GM19328 (cell line): ENCODE data around the gene TNFAIP2.

Experiments used
- ATAC-seq: cut with Tn5 transposase; IDR thresholded peaks from one replicate; pipeline ENCODE4 v1.9.1; 2021; ENCODE audit warnings: mild to moderate bottlenecking, moderate library complexity; ENCODE audit not compliant: unreplicated experiment

Gene TNFAIP2

DNA sequence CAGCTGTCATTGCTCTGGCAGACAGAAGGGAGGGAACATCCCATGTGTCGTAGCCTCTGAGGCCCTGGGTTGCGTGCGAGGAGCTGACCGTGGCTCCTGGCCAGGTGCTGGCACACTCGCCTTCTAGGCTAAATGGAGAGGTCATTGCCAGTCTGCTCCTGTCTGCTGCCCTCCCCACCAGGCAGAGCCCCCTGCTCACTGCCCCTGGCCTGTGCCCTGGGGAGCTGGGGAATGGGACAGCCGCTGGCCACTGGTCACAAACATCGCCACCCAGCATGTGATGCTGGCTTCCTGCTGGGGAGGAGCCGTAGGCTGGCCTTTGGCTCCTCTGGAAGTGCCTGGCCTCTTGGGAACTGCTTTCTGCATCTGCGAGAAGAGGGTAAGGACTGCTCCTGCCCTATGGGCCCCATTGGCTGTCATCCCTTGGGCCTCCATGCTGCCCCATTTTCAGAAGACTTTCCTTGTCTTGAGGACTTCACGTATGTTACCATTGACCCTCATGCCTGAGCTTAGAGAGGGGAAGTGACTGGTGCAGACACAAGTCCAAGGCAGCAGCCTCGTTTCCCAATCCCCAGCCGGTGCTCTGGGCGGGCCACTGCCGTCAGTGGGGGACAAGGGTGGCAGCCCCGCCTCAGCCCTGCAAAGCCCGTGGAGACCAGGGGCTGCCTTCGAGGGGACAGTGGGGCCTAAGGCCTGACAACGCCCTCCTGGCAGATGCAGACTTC lies 2.0 kb upstream of the TNFAIP2 start:
- no peak for ATAC-seq

DNA sequence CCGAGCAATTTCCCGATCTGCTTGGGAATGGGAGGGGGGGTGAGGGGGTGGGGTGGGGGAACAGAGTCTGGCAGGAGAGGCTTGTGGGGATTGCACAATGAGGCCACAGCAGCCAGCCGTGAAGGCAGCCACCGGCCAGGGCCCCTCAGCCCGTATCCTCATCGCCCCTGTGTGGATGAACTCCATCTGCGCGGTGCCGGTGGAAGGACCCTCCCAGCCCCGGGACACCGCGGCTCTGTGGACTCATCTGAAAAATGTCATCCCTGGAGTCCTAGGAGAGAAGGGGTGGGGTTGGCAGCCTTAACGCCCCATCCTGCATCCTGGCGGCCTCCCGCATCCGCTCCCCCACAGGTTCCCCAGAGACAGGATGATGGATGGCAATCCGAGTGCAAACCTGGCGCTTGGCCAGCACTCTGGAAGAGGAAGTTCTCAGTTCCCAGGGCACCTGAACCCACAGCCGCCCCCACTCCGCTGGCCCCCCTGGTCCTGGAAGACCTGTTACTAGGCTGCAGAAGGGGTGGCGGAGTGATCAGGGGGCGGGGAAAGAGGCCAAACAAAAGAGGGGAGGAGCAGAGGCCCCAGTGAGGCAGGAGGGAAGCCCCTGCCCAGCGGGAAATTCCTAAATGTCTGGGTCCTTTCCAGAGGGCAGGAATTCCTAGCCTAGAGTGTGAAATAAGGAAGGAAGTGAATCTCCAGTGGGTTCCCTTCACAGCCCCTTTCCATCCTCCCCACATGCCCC lies 1.2 kb upstream of the TNFAIP2 start:
- ATAC-seq, result no peak

DNA sequence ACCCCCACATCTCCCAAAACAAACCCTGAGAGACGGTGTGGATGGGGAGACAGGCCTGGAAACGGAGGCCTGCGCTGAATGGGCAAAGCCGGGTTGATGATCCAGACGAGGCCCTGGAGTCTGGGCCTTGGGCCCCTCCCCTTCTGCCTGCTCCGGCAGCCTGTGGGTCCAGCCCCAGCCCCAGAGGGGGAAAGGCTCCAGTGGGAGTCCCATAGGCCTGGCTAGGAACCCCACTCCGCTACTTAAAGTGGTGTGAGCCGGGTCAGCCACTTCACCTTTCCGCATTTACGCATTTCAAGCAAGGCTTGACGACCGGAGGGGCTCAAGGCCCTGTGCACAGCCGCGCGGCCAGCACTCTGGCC lies 695 bp upstream of the TNFAIP2 start:
- no peak for ATAC-seq

DNA sequence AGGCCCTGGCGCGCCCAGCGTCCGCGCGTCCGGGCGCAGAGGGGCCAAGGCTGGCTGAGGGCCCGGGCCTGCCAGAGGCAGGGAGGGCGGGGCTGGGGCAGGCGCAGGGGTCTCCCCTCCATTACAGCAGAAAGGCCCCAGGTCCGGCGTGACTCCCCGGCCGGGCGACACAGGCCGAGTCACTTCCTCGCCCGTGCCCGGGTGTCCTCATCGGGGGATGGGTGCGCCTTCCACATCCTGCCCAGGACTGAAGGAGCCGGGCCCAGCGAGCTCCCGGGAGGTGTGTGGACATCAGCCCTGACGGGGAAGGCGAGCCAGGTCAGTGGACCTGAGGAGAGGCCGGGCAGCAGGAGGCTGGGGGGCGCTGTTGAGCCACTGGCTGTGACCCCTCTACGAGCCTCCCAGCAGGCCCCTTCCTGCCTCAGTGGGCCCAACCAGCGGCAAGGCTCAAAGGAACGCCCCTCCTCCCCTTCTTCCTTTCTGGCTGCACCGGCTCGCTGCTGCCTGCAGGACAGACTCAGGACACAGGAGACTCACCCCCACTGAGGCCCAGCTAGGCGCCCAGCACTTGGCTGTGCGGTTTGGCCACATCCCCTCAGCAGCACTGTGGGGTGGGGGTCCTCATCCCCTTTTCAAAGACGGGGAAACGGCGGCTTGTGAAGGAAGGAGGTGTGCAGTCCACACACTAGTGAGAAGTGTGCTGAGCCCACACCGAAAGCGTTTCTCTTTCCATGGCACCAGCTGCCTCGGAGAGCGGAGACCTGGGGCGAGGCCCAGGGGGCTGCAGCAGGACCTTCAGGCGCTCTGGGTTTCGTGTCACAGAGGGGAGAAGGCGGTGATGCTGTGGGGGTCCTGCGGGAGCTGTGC lies 606 bp downstream of the TNFAIP2 start:
- no peak for ATAC-seq

DNA sequence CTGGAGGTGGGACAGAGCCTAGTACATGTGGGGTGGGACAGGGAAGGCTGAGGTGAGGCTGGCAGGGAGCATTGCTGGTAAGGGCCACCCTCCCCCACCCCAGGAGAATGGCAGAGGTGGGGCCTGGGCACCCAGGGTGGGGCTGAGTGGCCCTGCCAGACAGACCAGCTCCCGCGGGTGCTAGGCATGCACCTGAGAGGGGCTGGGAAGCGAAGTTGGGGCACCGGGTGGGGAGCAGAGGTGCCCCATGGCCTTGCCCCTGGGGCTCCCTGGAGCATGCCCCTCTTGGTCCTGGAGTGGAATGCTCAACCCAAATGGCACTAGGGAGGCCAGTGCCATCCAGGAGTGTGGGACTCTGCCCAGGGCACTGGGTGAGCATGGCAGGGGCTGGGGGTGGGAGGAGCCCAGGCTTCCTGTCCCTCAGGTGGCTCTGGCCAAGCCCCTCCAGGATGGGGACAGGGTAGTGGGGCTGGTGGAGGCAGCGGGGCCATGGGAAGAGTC lies 1.3 kb downstream of the TNFAIP2 start:
- ATAC-seq, result no peak

DNA sequence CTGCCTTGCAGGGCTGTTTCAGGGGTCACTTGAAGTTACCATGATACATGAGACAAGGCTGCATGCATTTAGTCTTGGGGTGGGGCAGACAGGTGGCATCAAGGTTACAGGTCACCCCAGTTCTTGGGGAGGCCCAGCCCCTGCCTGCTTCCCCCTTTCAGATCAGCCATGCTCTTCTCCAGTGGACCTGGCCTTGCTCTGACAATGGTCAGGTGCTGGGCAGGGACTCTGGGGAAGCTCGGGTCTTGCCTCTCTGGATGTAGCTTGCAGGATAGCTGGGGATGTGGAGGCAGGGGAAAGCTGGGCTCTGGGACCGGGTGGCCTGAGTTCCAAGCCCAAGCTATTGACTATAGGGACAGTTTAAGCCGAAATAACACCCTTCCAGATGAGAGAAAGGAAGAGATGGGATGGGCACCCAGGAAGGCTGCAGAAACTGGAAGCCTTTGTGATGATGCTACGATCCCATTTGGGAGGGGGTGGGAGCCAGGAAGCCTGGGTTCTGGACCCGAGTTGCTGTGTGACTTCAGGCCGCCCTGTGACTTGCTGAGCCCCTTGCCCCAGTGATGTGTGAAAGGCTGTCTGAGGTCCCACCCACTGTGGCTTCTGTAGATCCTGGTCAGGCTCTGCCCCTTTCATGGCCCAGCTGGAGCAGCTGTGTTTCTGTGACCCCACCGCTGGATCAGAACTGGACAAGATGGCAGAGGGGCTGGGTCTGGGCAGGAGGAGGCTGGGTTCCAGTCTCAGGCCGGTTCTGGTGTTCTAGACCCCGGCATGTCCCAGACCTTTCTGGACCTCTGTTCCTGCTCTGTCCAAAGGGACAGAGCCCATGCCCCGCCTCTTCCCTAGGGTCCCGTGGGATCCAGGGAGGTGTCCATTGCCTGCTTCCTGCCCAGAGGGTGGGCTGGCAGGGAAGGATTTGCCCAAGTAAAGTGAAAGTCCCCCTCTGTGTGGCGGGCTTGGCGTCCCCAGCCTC lies 2.1 kb downstream of the TNFAIP2 start:
- no peak for ATAC-seq

DNA sequence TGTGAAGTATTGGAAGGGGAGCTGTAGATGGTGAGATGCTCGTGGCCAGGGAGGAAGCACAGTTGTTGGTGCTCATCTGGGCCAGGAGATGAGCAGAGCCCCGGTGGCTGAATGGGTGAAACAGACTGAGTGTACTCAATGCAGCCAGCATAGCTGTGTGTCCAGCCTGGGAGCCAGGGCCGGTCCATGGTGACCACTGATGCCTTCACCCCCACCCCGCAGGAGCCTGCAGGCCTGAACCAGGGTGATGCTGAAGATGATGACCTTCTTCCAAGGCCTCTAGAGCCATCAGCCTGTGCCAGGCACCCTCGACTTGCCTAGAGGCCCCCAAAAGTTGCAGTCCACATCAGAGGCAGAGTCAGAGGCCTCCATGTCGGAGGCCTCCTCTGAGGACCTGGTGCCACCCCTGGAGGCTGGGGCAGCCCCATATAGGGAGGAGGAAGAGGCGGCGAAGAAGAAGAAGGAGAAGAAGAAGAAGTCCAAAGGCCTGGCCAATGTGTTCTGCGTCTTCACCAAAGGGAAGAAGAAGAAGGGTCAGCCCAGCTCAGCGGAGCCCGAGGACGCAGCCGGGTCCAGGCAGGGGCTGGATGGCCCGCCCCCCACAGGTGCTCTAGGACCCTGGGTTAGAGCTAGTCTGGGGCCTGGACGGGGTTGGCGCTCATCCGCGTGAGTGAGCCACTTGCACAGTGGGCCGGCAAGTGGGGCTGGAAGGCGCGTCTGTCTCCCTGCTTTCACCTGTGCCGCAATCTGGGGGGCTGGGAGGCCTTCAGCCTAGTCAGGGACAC lies 3.0 kb downstream of the TNFAIP2 start:
- ATAC-seq, result no peak

DNA sequence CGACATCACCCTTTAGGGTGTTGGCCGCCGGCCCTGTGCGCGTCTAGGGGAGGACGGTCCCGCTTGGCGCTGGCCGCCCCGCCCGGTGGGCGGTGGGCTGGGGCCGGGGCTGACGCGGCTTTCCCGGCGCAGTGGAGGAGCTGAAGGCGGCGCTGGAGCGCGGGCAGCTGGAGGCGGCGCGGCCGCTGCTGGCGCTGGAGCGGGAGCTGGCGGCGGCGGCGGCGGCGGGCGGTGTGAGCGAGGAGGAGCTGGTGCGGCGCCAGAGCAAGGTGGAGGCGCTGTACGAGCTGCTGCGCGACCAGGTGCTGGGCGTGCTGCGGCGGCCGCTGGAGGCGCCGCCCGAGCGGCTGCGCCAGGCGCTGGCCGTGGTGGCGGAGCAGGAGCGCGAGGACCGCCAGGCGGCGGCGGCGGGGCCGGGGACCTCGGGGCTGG lies 3.6 kb downstream of the TNFAIP2 start:
- ATAC-seq, result no peak

DNA sequence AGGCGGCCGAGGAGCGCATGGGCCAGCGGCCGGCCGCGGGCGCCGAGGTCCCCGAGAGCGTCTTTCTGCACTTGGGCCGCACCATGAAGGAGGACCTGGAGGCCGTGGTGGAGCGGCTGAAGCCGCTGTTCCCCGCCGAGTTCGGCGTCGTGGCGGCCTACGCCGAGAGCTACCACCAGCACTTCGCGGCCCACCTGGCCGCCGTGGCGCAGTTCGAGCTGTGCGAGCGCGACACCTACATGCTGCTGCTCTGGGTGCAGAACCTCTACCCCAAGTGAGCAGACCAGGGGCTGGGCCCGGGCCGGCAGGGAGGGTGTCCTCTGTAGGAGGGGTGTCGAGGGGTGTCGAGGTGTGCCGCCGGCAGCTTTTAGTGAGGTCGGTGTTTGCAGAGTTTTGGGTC lies 4.1 kb downstream of the TNFAIP2 start:
- no peak for ATAC-seq

DNA sequence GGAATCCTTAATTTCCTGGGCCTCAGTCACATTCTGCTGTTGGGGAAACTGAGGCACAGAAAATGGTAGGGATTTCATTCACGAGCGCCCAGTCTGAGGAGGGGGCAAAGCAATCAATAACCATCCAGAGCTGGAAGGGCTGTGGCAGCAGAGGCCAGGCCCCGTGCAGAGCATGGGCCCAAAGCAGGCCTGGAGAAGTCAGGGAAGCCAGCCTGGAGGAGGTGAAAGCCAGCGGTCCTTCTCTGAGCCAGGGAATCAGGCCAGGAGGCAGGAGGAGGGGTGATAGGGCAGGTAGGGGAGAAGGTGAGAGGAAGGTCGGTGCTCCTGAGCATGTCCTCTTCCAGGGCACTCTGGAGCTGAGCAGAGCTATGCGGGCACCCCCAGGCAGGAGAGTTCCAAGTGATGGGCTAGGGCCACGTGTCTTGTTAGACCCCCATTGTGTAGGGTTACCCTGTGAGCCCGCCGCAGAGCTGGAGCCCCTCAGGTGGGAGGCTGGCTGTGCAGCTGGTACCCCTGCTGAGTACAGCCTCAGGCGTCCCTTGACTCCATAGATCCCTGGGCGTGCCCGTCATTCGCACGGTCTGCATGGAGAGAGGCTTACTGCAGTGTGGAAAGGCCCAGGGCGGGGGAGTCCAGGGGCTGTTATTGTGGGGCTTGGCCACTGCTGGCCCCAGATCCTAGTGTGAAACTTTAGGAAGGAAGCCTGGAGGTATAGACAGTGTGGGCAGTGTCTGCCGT lies 4.8 kb downstream of the TNFAIP2 start:
- no peak for ATAC-seq

DNA sequence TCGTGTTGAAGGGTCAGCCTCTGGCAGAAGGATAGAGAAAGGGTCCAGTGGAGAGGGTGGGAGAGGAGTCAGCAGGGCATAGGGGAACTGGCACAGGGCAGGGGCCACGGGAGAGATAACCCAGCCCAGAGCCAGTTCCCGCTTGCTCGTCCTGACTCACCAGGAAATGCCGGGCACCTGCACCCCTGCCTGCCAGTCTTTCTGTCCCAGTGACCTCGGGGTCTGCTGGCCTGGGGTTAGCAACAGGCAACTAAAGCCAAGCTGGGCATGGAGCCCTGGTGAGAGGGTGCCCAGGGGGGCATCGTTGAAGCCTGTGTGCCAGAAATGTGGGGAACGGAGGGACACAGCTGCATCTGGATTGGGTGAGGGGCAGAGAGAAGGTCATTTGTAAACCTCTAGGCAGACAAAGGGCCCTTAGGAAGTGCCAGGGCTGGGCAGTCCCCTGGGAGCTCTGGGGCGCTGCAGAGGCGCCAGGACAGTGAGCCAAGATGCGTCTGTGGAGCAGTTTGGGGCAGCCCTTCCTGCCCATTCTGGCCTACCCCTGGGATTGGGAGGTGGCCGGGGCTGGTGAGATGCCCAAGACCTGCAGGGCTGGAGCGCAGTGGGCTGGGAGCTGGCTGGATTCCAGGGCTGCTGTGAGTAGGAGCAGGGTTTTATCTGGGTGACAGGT lies 5.5 kb downstream of the TNFAIP2 start:
- no peak for ATAC-seq

DNA sequence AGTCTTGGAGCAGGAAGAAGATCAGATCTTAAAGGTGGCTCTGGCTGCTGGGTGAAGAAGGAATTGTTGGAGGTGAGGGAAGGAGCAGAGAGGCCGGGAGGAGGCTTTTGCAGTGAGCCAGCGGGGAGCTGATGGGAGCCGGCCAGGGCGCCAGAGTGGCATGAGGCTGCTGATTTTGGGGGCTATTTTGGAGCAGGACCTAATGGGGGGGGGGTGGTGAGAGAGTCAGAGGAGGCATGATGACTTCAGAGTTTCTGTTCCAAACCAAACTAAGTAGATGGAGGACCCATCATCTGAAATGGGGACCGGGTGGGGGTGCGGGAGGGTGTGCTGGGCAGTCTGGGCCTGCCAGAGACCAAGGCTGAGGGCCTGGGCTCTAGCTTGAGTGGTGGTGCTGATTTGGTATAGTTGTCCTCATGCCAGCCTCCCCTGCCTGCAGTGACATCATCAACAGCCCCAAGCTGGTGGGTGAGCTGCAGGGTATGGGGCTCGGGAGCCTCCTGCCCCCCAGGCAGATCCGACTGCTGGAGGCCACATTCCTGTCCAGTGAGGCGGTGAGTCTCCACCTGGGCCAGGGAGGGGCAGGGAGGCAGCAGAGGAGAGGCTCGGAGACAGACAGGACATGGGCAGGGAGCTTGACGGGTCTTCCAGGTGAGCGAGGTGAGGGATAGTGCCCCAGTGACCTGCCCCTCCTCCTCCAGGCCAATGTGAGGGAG lies 6.2 kb downstream of the TNFAIP2 start:
- ATAC-seq, result no peak

DNA sequence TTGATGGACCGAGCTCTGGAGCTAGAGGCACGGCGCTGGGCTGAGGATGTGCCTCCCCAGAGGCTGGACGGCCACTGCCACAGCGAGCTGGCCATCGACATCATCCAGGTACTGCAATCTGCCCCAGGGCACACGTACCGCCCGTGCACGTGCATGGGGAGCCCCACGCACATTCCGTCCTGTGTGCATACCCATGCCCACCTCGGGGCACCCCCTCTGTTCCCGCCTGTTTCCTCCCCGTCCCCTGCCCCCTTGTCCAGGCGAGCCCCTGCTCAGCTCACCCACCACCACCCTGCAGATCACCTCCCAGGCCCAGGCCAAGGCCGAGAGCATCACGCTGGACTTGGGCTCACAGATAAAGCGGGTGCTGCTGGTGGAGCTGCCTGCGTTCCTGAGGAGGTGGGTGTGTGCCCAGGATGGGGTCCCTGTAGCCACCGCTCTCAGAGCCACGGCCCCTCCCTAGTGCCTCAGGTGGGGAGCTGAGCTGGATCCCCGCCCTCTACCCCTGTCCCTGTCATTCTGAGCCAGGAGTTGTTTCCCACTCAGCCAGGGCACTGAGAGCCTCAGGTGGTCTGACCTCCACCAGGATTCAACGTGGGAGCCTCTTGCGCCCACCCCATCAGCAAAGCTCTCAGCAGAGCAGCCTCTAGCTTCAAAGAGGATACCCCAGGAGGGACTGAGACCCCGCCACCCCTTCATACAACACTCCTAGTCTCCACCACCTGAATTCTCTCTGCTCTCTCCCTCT lies 6.9 kb downstream of the TNFAIP2 start:
- ATAC-seq, result no peak

DNA sequence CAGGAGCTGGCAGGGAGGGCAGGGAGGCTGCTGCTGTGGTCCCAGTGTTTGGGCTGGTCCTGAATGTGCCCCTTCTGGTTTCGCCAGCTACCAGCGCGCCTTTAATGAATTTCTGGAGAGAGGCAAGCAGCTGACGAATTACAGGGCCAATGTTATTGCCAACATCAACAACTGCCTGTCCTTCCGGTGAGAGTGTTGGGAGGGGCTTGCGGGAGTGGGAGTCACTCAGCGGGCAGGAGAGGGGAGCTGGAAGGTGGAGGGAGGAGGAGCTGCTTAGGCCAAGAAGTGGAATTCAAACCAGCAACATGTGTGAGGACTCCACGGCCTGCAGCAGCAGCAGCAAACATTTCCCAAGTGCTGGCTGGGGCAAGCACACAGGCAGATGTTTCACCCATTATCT lies 7.7 kb downstream of the TNFAIP2 start:
- ATAC-seq, result no peak

DNA sequence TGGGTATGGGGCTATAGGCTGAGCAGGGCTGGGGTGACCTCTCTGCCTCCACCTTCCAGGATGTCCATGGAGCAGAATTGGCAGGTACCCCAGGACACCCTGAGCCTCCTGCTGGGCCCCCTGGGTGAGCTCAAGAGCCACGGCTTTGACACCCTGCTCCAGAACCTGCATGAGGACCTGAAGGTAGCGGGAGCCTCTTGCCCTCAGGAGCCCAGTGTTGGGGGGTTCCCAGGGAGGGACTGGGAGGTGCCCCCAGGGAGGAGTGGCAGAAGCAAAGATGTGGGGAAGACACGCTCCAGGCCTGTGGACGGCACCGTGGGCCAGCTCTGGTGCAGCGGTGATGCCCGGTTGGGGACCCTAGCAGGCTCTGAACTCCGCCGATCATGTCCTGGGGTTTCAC lies 8.3 kb downstream of the TNFAIP2 start:
- ATAC-seq, result no peak

DNA sequence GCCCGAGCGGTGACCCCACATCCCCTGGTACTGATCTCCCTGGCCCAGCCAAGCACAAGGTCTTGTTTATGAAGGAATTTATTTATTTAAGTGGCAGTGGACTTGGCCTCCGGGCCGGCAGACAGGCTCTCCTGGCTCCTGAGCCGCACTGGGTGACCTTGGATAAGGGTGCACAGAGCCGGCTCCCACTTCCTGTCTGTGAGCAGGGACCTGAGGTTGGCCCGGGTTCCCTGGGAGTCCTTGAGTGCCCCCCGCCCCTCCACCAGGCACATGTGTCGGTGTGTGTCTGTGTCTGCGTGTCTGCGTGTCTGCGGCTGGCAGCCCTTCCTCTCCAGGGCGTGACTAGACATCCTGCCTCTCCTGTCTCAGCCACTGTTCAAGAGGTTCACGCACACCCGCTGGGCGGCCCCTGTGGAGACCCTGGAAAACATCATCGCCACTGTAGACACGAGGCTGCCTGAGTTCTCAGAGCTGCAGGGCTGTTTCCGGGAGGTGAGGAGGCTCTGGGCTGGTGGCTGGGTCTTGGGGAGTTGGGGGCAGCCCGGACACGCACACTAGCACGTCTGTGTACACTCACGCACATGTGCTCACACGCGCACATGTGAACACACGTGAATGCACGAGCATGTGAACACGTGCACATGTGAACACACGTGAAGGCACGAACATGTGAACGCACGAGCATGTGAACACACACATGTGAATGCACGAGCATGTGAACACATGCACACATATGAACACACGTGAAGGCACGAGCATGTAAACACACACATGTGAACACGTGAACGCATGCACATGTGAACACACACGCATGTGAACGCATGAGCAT lies 9.3 kb downstream of the TNFAIP2 start:
- no peak for ATAC-seq
